Neutrophil (primary cell): ENCODE results near the gene ZNF740.

Source experiments
- H3K27ac ChIP-seq: fragments of 200-600 bp; sonication (generic); 2 replicates; pipeline ENCODE4 v1.5.1; 2016; ENCODE audit warnings: mild to moderate bottlenecking, moderate library complexity
- H3K27me3 ChIP-seq: fragments of 200-600 bp; sonication (generic); 2 replicates; pipeline ENCODE4 v1.6.0; 2016; ENCODE audit warnings: mild to moderate bottlenecking
- H3K36me3 ChIP-seq: fragments of 200-600 bp; sonication (generic); 2 replicates; pipeline ENCODE4 v1.5.1; 2017
- H3K4me1 ChIP-seq, 2 experiments: fragments of 200-600 bp in 1 of 2; sonication (generic) in 1 of 2; 1 replicate in 1 of 2; 2 replicates in 1 of 2; pipeline versions ENCODE4 v1.5.1 to v1.6.1; 2013 to 2016; ENCODE audit warnings: low read depth in 1 of 2, low read length in 1 of 2, mild to moderate bottlenecking in 1 of 2, moderate library complexity in 1 of 2; ENCODE audit not compliant: control insufficient read depth in 1 of 2, insufficient read depth in 1 of 2
- H3K4me3 ChIP-seq, 2 experiments: fragments of 200-600 bp in 1 of 2; sonication (generic) in 1 of 2; 1 replicate in 1 of 2; 2 replicates in 1 of 2; pipeline ENCODE4 v1.5.1; 2013 to 2016; ENCODE audit warnings: low read depth in 1 of 2, low read length in 1 of 2, mild to moderate bottlenecking in 1 of 2, moderate library complexity in 1 of 2
- H3K9me3 ChIP-seq: fragments of 200-600 bp; sonication (generic); 2 replicates; pipeline ENCODE4 v1.5.1; 2016
- CTCF ChIP-seq: fragments of 200-600 bp; sonication (generic); IDR thresholded peaks from 2 replicates; pipeline ENCODE4 v1.5.1; 2016; ENCODE audit warnings: antibody characterized with exemption

ZNF740 gene

DNA sequence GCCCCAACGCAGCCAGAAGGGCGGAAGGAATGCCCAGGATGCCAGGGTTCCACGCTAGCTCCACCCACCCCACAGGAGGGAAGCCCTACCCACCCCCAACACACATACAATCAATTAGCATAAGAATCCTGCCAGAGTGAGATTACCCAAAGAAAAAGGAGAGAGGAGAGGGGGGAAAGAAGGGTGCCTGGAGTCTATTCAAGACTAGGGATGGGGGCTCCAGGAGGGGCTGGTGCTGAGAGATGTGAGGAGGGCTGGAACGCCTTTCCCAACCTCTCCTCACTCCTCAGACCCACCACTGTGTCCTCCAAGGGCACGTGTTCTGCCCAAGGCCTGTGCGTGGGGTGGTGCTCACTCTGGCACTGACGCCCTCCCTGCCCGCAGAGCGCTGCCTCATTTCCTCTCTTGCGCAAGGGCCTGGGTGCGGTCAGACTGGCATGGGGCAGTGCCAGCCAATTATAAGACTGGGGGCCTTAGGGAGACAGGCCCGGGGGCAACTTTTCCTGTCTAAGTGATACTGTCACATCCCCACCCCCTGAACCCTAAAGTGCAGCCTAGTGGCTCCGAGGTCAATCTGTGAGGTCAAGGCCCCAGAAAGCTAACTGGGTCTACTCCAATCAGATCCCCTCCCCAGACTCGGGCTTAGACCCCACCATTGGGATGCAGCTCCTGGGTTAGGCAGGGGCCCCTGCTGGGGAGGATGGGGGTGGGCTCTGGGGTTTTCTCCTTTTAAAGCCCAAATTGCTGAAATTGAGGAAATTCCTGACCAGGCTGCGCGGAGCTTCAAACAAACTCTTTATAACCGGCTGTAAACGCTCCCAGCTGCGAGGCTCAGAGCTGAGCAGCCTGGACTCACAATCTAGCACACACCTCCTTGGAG is 36.8 kb downstream of the ZNF740 start:
- no peak for TF ChIP-seq CTCF
- peaks cover 46% of the 10 kb centered on the region for H3K27me3 ChIP-seq
- peak overlapping the region; percentile 28 for H3K27ac ChIP-seq
- no peaks in the 10 kb centered on the region for H3K36me3 ChIP-seq
- no peaks in the 10 kb centered on the region for H3K9me3 ChIP-seq
- H3K4me1 ChIP-seq: peaks cover 27 to 60% of the 10 kb centered on the region in 2 experiments
- peak overlapping the region in 1 of 2 experiments; percentile 12 for H3K4me3 ChIP-seq

DNA sequence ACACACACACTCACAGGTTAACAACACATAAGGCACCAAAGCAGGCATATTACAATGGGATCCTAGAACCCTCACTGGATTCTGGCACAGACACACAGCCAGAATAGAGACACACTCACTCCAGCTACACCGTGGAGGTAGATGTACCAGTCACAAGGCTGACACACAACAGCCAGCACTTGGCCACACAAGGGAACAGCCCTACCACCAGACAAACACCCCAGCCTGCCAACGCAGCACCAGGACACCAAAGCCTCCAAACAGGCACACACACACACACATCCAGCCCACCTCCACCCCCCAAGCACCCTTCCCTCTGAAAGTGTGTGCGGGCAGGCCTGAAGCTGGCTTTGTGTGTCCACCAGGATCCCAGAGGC is 37.4 kb downstream of the ZNF740 start:
- H3K4me3 ChIP-seq: no peak overlapping the region
- H3K27ac ChIP-seq: peak overlapping the region; percentile 28
- H3K4me1 ChIP-seq: peaks cover 27 to 61% of the 10 kb centered on the region in 2 experiments
- no peak for TF ChIP-seq CTCF
- H3K27me3 ChIP-seq: peaks cover 52% of the 10 kb centered on the region
- no peaks in the 10 kb centered on the region for H3K9me3 ChIP-seq
- no peaks in the 10 kb centered on the region for H3K36me3 ChIP-seq

GRCh38 chr12:53218551-53219291 is 38.2 kb downstream of the ZNF740 start:
- TF ChIP-seq CTCF: no peak
- H3K4me1 ChIP-seq: peaks cover 27 to 55% of the 10 kb centered on the region in 2 experiments
- no peaks in the 10 kb centered on the region for H3K36me3 ChIP-seq
- H3K9me3 ChIP-seq: no peaks in the 10 kb centered on the region
- H3K27me3 ChIP-seq: peaks cover 60% of the 10 kb centered on the region
- no peak overlapping the region for H3K27ac ChIP-seq
- no peak overlapping the region for H3K4me3 ChIP-seq

DNA sequence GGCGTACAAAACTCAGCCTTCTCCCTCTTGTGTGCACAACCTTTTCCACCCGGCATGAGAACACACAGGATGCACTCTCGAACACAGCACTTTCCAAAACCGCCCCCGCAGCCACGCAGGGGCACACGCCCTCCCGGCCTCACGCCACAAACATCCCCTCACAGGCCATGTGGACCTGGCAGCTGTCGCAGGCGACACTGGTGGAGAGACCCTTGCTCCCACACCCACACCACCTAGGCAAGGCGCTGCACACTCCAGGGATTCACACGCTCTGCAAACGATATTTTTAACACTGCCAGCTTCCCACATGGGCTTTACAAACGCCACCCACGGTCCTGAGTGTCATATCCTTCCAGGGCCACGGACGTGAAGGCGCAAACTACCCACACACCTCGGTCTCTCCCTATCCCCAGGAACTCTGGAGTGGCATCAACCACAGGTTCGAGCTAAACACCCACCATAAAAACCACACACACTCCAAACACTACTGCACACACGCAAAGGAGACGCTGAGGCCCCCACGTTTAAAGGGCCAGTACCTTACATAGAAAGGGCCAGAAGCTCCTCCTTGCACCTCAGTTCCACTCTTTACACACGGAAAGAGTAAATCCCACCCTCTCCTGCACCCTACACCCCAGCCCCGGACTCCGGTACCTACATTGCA is 38.9 kb downstream of the ZNF740 start:
- Histone ChIP-seq H3K27me3 (peaks cover 67% of the 10 kb centered on the region), H3K9me3 (no peaks in the 10 kb centered on the region), H3K27ac (no peak overlapping the region), H3K4me1 (peaks cover 27 to 55% of the 10 kb centered on the region in 2 experiments), H3K4me3 (peak overlapping the region; percentile 40 to 93), H3K36me3 (no peaks in the 10 kb centered on the region)
- no peak for TF ChIP-seq CTCF

DNA sequence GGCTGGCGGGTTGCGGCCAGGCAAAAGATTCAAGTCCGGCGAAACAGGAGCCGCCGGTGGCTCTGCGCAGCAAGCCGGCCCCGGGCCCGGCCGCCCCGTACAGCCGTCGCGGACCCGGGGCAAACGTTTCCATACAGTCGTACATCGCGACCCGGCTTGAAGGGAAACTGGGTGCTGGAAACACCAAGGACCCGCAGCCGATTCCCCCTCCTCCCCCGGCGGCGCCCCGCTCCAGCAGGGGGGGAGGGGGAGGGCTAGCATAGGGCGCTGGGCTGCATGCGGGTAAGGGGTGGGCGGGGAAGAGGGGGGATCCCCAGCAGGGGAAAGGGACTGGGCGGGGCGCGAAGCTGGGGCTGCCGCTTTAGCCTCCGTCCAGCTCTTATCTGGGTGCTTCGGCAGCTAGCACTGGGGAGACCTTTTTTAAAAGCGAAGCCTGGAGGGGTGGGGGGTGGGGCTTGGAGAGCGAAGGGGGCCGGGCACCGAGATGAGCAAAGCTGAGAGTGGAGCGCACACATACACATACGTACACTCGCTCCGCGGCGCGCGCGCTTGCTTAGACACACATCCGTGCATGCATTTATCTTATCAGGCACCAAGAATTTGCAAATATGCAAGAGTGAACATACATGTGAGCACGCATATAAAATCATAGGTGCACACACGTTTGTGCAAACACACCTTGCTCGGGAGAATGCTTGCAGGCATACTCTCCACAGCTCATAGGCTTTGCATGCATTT is 39.6 kb downstream of the ZNF740 start:
- Histone ChIP-seq H3K27ac (peak overlapping the region; percentile 77), H3K4me1 (peaks cover 27 to 55% of the 10 kb centered on the region in 2 experiments), H3K36me3 (no peaks in the 10 kb centered on the region), H3K27me3 (peaks cover 74% of the 10 kb centered on the region), H3K9me3 (no peaks in the 10 kb centered on the region), H3K4me3 (peak overlapping the region; percentile 72 to 93)
- no peak for TF ChIP-seq CTCF
